HUES6 (cell line): ENCODE data around the gene GAMT.

Experiments
- H3K27ac ChIP-seq: 2 replicates; pipeline ENCODE4 v1.7.0; 2013; ENCODE audit warnings: low read depth, mild to moderate bottlenecking, low read length, inconsistent platforms
- H3K27me3 ChIP-seq: 2 replicates; pipeline ENCODE4 v1.6.1; 2013; ENCODE audit warnings: low read length; ENCODE audit not compliant: control insufficient read depth, insufficient read depth
- H3K36me3 ChIP-seq: 2 replicates; pipeline ENCODE4 v1.6.1; 2013; ENCODE audit warnings: low read length; ENCODE audit not compliant: control insufficient read depth, insufficient read depth
- H3K4me1 ChIP-seq: 2 replicates; pipeline ENCODE4 v1.6.1; 2013; ENCODE audit warnings: low read length; ENCODE audit not compliant: control insufficient read depth, insufficient read depth
- H3K4me3 ChIP-seq: 2 replicates; pipeline ENCODE4 v1.5.1; 2013; ENCODE audit warnings: low read depth, low read length
- H3K9ac ChIP-seq: one replicate; pipeline ENCODE4 v1.6.1; 2013; ENCODE audit warnings: mild to moderate bottlenecking, low read length
- H3K9me3 ChIP-seq: 2 replicates; pipeline ENCODE4 v1.6.1; 2013; ENCODE audit warnings: low read depth, low read length; ENCODE audit not compliant: control insufficient read depth, insufficient read depth

GAMT gene

DNA sequence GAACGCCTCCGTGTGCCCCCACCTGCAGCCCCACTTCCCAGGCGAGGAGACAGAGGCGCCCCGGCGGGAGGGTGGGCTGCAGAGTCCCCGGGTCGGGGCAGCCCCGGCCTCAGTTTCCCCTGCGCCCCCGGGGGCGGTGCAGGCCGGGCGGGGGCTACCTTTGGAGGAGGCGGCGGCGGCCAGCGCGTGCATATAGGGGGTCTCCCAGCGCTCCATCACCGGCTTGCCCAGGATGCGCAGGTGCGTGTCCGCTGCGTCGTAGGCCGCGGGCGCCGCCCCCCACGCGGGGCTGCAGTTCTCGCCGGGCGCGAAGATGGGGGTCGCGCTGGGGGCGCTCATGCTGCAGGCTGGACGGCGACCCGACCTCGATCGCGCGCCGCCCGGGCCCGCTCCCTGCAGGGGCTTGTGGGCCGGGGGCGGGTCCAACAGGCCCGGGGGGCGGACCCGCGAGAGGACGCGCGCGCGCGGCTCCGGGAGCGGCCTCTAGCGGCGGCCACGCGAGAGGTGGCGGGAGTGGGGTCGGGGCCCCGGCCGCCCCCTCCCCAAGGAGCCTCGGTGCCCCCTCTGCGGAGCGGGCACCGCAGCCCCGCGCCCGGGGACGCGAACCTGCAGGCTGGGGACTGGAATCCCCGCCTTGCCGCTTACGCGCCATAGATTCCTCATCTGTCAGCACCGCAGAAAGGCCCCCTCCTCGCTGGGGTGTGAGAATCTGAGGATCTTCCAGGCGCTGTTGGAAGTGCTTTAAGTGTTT, at the start of gene GAMT:
Gene GAMT, minus strand, starts transcription at position 405 of the 751 bp plus-strand sequence. Its CDS starts 66 bp downstream, at position 339.
- peak within 1 kb of the TSS; percentile 29 for H3K9ac ChIP-seq
- H3K36me3 ChIP-seq, result 0 out of 2 replicates have a peak, but pooled peaks cover 4% of the 10 kb centered on the region
- peaks cover 7% of the 10 kb centered on the region for H3K4me1 ChIP-seq
- H3K27me3 ChIP-seq, result no peaks in the 10 kb centered on the region
- no peak within 1 kb of the TSS for H3K27ac ChIP-seq
- H3K4me3 ChIP-seq, result peak within 1 kb of the TSS; percentile 84
- no peaks in the 10 kb centered on the region for H3K9me3 ChIP-seq

DNA sequence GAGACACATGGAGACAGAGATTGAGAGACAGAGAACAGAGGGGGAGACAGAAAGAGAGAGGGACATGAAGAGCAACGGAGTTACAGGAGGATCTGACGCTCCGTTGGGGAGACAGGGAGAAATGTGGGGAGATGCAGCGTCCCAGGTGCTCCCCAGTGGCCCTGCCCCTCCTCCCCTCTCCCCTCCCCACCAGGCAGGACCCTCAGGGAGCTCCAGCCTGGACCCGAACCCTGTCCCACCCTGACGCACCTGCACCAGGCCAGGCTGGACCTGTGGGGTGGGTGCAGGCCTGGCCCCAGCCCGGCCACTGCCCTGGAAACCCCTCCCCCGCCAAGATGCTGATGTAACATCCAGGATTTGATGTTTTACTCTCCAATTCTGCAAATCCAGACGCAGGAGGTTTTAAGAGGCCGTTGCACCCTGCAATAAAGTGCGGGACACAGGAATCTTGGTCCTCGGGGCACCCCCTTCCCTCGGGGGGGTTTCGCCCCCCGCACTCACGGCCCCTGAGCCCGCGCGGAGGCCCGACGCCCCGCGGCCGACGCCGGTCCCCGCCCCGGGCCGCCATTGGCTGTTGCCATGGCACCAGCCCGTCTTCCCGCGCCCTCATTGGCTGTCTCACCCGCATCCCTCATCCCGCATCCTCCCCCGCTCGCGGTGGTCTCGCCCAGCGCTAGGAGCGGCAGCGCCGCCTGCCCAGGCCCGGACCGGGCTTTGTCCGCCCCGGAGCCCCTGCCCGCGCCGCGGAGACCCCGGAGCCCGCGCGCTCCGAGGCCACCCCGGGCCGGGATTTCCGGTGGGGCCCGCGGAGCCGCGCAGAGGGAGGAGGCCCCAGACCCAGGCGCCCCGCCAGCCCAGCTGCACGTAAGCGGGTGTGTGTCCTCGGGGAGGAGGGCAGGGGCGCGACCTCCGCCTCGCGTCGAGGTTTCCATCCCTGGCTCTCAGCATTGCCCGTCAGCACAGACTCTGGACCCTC, 48.4 kb upstream of the GAMT start, which contains the start of gene APC2:
Gene APC2, plus strand, starts transcription at position 655 of the 976 bp plus-strand sequence. CDS start 2,881 bp downstream, outside the sequence.
- H3K9me3 ChIP-seq, result no peaks in the 10 kb centered on the region
- H3K4me1 ChIP-seq, result peaks cover 19% of the 10 kb centered on the region; the same call in 1 of the 2 replicates
- H3K9ac ChIP-seq, result no peak within 1 kb of the TSS
- H3K36me3 ChIP-seq, result no peaks in the 10 kb centered on the region
- peaks cover 91% of the 10 kb centered on the region for H3K27me3 ChIP-seq
- no peak within 1 kb of the TSS for H3K27ac ChIP-seq
- H3K4me3 ChIP-seq, result peak within 1 kb of the TSS; percentile 33; the same call in 1 of the 2 replicates

DNA sequence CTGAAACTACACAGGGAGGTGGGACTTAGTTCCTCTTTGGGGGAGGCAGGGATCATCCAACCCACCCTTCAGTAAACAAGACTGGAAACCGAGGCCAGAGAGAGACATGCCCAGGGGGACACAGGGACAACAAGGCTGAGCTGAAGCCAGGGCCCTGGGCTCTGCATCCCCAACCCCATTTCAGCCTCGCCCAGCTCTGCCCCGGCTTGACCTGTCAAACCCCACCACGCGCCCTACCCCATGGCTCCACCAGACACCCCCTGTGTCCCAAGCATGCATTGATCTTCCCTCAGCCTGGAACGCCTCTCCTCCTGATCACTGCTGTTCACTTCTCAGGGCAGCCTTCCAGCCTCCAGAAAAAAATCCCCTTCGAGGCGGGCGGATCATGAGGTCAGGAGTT, 46.6 kb upstream of the GAMT start:
- H3K27ac ChIP-seq, result no peak overlapping the region
- no peak overlapping the region for H3K4me3 ChIP-seq
- H3K27me3 ChIP-seq, result peaks cover 74% of the 10 kb centered on the region
- peaks cover 26% of the 10 kb centered on the region; the same call in 1 of the 2 replicates for H3K4me1 ChIP-seq
- no peak overlapping the region for H3K9ac ChIP-seq
- no peaks in the 10 kb centered on the region for H3K9me3 ChIP-seq
- H3K36me3 ChIP-seq, result no peaks in the 10 kb centered on the region

DNA sequence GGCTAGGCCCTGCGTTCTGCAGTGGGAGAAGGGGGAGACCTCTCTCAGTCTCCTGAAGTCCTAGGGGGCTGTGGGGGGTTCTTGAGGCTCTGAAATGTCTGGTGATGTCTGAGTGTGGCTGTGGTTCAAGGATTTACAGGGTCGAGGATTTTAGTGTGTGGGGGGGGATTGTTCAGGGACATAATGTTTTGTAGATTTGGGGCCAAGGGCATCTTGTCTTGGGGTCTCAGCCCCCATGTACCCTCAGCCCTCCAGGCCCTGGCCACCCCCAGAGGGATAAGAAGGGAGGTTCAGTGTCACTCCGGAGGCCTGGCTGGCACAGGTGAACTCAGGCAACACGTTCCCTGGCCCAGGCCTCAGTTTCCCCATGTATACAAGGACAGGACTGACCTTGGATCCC, 46.2 kb upstream of the GAMT start:
- H3K27me3 ChIP-seq, result peaks cover 69% of the 10 kb centered on the region

DNA sequence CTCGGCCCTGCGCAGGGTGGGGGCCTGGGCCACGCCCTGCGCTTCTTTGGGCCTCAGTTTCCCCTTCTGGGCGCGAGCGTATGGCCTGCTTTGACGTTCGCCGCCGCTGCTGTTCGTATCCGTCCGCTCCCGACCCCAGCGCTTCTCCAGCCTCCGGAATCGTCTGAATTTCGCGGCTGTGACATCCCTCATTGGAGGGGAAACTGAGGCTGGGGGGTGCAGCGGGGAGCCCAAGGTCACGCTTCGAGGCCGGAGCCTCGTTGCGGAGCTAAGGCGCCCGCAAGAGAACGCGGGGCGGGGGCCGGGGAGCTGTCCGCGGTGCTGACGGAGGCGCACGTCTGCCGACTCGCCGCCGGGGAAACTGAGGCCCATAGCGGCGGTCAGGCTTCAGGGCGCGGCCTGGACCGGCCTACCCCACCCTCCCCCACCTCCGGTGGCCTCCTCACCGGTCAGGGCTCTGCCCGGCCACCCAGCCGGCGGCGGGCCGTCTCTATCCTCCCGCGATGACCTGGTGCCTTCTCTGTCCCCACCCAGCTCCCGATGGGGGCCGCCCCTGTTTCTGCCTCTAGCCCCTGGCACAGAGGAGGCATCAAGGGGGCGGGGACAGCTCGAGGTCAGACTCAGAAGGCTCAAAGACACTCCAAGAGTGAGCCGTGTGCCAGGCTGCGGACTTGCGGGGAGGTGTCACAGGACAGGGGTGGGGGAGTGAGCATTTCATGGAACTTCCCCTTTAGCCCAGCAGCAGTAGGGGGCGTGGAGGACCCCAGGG, 45.6 kb upstream of the GAMT start:
- Histone ChIP-seq H3K4me1 (peaks cover 17% of the 10 kb centered on the region; the same call in 1 of the 2 replicates), H3K9me3 (no peaks in the 10 kb centered on the region), H3K27ac (no peak overlapping the region), H3K4me3 (peak overlapping the region; percentile 75), H3K27me3 (peaks cover 63% of the 10 kb centered on the region), H3K9ac (no peak overlapping the region), H3K36me3 (peaks cover 10% of the 10 kb centered on the region)

More for the DNA sequence above, 46.2 kb upstream of the GAMT start:
- H3K4me1 ChIP-seq, result peaks cover 21% of the 10 kb centered on the region; the same call in 1 of the 2 replicates
- no peak overlapping the region for H3K27ac ChIP-seq
- H3K4me3 ChIP-seq, result no peak overlapping the region
- no peaks in the 10 kb centered on the region for H3K9me3 ChIP-seq
- peaks cover 3% of the 10 kb centered on the region for H3K36me3 ChIP-seq
- no peak overlapping the region for H3K9ac ChIP-seq

DNA sequence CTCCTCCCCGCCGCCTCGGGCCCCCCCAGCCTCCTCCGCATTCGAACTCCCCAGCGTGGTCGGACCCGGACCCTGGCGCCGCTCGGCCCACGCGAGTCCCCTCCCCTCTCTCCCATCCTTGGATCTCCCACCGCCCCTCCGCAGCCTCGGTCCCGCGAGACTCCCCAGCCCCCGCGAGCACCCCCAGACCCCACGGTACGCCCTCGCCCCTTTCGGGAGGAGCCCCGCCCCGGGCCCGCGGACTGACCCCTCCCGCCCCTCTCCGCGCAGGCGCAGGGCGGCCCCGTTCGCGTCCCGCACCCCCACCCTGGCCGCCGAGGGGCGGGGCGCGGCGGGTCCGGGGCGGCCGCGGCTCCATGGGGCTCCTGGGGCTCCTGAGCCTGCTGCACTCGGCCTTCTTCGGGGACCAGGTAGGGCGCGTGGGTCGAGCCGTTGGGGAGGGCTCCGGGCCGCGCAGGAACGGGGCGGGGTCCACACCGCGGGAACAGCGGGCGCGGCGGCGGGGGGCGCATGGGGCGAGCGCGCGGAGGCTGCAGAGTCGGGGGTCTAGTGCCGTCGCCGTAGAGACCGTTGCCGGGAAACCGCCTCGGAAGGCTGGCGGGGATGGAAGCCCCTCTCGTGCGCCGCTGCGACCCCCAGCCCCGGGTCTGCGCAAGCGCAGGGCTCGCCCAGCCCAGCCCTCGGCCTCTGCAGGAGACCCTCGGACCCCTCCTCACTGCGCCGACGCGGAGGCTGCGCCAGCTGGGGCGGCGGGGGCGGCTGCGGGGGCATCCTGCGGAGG, 44.8 kb upstream of the GAMT start:
- H3K4me1 ChIP-seq, result peaks cover 17% of the 10 kb centered on the region; the same call in 1 of the 2 replicates
- H3K9me3 ChIP-seq, result no peaks in the 10 kb centered on the region
- H3K9ac ChIP-seq, result no peak overlapping the region
- peak overlapping the region; percentile 75 for H3K4me3 ChIP-seq
- H3K27me3 ChIP-seq, result peaks cover 55% of the 10 kb centered on the region
- peaks cover 17% of the 10 kb centered on the region for H3K36me3 ChIP-seq
- no peak overlapping the region for H3K27ac ChIP-seq

DNA sequence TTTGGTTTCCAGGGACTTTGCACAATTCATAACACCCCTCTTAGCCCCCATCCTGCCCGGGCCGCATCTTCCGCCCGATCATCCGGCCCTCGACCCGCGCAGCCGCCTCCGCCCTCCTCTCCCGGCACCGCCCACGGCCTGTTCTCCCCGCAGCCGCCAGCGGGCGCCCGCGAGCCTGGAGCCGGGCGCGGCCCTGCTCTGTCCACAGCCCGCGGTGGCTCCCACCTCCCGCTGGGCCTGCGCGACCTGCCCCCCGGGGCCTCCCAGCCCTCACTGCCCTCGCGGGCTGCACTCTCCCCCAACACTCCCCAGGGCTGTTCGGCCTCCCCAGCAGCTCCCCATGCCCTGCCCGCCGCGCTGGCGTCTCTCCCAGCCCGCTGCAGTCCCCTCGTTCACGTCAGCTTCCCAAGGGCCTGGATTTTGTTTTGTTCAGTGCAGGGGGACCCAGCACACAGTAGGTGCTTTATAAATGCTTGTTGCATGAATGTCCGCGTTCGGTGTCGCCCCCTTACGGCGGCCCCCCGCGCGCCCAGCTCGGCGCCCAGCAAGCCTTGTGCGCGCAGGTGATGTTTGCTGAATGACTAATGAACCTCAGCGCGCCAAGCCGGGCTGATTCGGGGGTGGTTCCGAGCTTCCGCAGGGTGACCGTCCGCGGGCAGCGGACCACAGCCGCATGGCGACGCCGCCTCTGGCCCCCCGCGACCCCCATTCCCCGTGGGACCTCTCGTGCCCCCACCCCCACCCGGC, 44.0 kb upstream of the GAMT start:
- peaks cover 48% of the 10 kb centered on the region for H3K27me3 ChIP-seq
- H3K9ac ChIP-seq, result peak overlapping the region; percentile 58
- peaks cover 17% of the 10 kb centered on the region; the same call in 1 of the 2 replicates for H3K4me1 ChIP-seq
- no peak overlapping the region for H3K27ac ChIP-seq
- H3K36me3 ChIP-seq, result peaks cover 25% of the 10 kb centered on the region
- no peaks in the 10 kb centered on the region for H3K9me3 ChIP-seq
- H3K4me3 ChIP-seq, result peak overlapping the region; percentile 75

DNA sequence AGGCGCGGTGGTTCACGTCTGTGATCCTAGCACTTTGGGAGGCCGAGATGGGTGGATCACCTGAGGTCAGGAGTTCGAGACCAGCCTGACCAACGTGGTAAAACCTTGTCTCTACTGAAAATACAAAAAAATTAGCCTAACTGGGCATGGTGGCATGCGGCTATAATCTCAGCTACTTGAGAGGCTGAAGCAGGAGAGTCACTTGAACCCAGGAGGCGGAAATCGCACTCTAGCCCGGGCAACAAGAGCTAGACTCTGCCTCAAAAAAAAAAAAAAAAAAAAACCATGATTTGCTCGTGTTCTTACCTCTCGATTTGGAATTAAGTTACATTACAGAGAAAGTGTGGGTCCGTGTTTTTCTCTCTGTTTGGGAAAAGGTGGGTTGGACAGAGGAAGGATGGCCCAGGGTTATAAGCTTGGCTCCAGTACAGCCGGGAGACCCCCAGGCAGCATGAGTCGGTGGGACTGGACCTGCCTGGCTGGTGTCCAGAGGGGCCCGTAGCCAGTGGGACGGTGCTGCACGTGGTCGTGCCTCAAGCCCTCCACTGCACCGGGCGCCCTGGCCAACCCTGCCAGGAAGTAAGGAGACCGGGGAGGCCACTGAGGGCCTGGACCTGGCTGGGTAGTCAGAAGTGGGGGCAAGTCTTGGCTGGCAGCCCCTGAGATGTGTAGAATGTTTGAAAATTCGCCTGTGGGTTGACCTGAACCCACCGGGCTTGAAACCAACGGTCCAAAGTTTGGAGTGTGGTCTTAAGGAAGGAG, 40.5 kb upstream of the GAMT start:
- Histone ChIP-seq H3K9me3 (no peaks in the 10 kb centered on the region), H3K9ac (no peak overlapping the region), H3K4me1 (peaks cover 18% of the 10 kb centered on the region), H3K36me3 (peaks cover 36% of the 10 kb centered on the region), H3K27me3 (peaks cover 13% of the 10 kb centered on the region), H3K4me3 (no peak overlapping the region), H3K27ac (no peak overlapping the region)

DNA sequence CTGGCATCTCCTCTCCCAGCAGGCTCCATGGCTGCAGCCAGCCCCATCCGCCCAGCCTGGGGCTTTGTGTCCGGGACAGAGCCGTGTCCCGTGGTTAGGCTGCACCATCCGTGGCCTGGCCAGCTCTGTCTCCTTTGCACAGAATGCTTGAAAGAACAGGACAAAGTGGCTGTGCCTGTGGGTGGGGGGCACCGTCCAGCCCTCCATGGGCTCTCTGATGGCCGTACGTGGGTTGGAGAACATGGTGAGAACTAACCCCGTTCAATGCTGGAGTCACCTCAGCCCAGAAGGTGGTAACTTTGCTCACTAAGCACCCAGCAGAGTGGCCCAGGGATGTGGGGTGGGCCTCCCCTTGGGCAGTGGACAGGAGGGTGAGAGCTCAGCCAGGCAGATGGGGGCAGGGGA, 39.7 kb upstream of the GAMT start:
- Histone ChIP-seq H3K9me3 (no peaks in the 10 kb centered on the region), H3K4me1 (peaks cover 15% of the 10 kb centered on the region), H3K4me3 (no peak overlapping the region), H3K27ac (no peak overlapping the region), H3K36me3 (peaks cover 36% of the 10 kb centered on the region), H3K9ac (peak overlapping the region; percentile 34), H3K27me3 (peaks cover 5% of the 10 kb centered on the region)
